GM21360 (cell line): ENCODE results near the gene TSPYL4.

ENCODE experiments used
- ATAC-seq: cut with Tn5 transposase; IDR thresholded peaks from one replicate; pipeline ENCODE4 v1.9.1; 2021; ENCODE audit warnings: mild to moderate bottlenecking, moderate library complexity; ENCODE audit not compliant: unreplicated experiment

The TSPYL4 gene

GRCh38 chr6:116229287-116229913, 24.5 kb downstream of the TSPYL4 start:
- no peak for ATAC-seq

GRCh38 chr6:116223355-116223754, 30.5 kb downstream of the TSPYL4 start:
- no peak for ATAC-seq

DNA sequence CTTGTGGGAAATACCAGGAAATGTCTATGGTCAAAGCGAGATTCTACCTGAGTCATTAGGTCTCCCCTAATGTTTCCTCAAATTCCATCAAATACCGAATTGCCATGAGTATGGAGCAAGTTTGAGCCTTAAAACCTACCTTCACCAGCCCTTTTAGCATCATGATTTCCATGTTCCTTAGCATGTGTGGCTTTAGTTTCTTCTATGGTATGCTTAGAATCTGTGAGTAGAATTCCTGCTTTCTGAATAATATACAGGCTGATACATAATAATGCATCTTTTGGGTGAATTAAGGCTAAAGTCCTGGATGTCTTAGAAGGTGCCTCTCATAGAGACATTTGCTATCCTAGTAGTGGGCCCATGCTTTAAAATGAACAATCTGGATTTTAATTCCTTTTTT, 32.0 kb downstream of the TSPYL4 start:
- no peak for ATAC-seq

- ATAC-seq, result no peak
Measured at GRCh38 chr6:116221067-116221466, 32.8 kb downstream of the TSPYL4 start.

DNA sequence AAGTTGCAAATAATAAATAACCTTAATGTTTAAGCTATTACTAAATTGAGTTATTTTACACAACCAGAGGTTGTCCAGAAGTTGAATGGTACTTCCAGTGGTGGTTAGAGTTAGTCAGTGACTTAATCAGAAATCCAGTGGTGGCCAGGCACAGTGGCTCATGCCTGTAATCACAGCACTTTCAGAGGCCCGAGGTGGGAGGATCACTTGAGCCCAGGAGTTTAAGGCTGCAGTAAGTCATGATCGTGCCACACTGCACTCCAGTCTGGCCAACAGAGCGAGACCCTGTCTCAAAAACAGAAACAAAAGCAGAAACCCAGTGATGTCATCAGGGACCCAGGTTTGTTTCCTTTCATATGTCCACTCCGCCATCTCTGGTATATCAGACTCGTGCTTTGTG, 35.0 kb downstream of the TSPYL4 start:
- no peak for ATAC-seq

GRCh38 chr6:116218172-116218633, 35.7 kb downstream of the TSPYL4 start:
- ATAC-seq, result no peak

DNA sequence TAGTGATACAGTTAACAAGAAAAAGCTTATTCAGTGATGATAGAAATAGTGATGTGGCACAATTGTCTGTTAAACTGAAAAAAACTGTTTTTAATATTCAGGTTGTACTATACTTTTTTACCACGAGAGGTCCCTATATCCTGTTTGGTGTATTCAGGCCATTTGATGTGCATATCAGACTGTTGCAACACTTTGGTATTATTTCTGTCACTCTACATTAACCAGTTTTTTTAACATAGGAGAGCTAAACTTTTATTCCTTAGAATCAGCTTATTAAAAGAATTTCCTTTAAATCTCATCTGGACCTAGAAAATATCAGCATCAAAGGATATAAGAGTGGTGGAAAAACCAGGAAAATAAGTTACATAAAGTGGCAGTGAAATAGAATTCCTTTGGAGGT, 36.8 kb downstream of the TSPYL4 start:
- peak; percentile 53 for ATAC-seq

GRCh38 chr6:116215414-116215813, 38.5 kb downstream of the TSPYL4 start:
- no peak for ATAC-seq

- ATAC-seq, result no peak
Measured at GRCh38 chr6:116214681-116215080, 39.2 kb downstream of the TSPYL4 start.

GRCh38 chr6:116210750-116211425, 43.0 kb downstream of the TSPYL4 start:
- ATAC-seq, result no peak

GRCh38 chr6:116210316-116210715, 43.6 kb downstream of the TSPYL4 start:
- ATAC-seq, result no peak

- ATAC-seq, result no peak
Measured at GRCh38 chr6:116208056-116208785, 45.7 kb downstream of the TSPYL4 start.

GRCh38 chr6:116206231-116206903, 47.5 kb downstream of the TSPYL4 start:
- ATAC-seq, result no peak

DNA sequence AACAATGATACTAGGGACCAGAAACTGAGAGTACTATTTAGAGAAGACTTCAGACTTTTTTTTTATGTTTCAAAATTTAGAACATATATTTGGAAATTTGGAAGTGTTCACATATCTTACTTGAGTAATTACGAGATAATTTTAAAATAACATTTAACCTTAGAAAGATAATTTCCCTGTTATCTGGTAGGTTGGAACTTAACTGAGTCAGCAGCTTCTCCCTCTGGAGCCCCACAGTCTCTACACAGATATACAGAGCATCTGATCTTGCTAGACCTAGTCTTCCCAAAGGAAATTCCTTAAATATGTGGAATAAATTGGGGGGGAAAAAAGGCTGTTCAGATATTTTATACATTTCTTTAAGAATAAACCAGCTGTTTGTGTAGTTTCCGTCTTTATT, 48.6 kb downstream of the TSPYL4 start:
- no peak for ATAC-seq

GRCh38 chr6:116201538-116201937, 52.3 kb downstream of the TSPYL4 start:
- ATAC-seq, result no peak

DNA sequence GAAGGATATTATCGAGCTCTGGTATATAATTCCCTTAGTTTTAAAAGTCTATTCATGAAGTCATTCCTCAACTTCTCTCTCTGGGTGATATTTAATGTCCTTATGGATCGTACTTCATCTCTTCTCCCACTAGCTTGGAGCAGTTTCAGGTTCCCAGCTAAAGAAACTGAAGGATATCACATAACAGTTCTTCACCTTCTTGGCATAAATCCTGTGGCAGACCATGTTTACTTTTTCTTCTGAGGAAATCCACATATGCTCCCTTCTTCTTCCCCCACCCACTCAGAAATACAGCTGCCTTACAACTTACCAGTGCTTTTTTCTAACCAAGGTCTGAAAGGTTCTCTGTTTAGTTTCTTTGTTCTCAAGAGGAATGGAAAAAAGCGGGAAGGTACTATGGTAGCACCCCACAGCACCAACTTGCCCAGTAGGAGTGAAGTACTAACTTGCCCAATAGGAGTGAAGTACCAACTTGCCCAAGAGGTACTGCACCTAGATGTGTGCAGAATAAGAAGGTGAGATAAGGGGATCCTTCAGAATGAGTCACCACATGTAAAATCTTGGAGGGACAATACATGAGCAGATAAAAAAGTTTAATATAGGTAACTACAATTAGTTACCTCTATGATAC, 53.1 kb downstream of the TSPYL4 start:
- no peak for ATAC-seq
